Measurements from ENCODE around the gene MTCP1.
A peak's percentile ranks its signal among the peaks of the same experiment; 100 is the strongest.

Gene MTCP1, protein sequence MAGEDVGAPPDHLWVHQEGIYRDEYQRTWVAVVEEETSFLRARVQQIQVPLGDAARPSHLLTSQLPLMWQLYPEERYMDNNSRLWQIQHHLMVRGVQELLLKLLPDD

DNA sequence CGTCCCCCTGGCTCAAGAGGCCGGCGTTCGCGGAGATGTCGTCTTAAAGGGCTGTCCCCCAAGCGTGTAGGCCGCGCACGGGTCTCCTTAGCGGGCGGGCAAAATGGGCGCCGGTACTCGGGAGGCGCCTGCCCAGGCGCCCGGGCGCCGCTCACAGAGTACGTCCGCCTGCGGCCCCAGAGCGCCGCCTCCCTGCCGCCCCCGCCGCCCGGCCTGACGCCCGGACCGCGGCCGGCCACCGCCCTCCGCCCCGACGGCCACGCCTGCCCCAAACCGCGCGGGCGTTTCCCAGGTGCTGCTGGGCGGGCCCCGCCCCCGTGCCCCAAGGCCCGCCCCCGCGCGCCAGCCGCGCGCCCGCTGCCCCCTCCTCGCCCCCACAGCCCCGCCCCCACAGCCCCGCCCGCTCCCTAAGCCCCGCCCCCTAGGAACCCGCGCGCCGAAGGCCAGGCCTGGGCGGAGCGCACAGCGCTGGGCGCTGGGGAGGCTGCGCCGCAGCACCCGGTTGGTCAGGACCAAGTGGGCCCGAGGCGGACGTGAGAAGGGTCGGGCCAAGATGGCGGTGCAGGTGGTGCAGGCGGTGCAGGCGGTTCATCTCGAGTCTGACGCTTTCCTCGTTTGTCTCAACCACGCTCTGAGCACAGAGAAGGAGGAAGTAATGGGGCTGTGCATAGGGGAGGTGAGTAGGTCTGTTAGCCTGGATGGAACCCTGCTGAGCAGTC is at the start of gene MTCP1, which contains the start of the genes BRCC3 and CMC4:
TSS of gene MTCP1 (minus strand) at position 162 of the 719 bp plus-strand sequence. CDS start 5,126 bp downstream, outside the sequence.
TSS of gene BRCC3 (plus strand) at position 534 of the 719 bp plus-strand sequence. CDS start at position 554, 20 bp downstream.
TSS of gene CMC4 (minus strand) at position 162 of the 719 bp plus-strand sequence. CDS start 7,113 bp downstream, outside the sequence.
- DNase-seq = peak; percentile 96

DNA sequence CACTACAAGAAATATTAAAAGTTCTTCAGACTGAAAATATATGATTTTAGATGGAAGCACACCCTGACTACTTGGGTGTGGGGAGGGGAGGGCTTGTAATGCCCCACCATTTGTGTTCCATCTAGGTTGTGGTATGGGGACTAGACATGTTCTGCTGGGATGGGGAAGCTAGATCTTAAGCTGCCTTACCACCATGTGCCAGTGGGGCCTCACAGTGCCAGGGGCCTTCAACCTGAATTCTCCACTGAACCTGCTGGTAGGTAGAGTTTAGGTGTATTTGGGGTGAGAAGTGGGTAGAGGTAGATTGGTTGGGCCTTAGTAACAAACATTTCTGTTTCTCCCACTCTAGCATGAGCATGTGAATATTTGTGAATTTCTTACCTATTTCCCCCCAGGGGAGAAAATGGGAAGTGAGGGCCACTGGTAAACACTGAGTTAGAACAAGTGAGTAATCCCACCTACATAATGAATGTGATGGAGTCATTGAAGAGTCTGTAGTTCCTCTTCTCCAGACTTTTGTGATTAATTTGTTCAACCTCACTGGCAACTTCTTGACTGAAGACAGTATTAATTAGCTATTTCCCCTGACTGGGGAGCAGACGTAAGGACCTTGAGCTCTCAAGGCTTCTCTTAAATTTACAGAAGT is 44.4 kb upstream of the MTCP1 start:
- DNase-seq = no peak

DNA sequence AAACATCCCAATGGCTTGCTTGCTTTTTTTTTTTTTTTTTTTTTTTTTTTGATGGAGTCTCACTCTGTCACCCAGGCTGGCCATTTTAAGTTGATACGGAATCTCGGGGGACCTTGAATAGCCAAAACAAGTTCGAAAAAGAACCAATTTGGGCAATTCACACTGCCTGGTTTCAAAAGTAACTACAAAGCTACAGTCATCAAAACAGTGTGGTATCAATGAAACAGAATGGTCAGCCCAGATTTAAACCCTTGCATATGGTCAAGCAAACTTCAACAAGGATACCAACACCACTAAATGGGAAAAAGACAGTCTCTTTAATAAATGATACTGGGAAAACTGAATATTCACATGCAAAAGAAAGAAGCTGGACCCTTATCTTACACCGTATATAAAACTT is 42.2 kb upstream of the MTCP1 start:
- no peak for DNase-seq

DNA sequence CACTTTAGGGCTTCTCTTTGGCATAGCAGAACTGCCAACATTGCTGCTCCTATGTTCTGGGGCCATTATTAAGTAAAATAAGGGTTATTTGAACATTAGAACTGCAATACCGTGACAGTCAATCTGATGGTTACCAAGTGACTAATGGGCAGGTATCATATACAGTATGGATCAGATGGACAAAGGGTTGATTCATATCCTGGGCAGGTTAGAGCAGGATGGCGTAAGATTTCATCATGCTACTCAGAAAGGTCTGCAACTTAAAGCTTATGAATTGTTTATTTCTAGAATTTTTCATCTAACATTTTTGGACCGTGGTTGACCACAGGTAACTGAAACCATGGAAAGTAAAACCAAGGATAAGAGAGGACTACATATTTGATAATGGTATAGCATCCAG is 41.2 kb upstream of the MTCP1 start:
- DNase-seq = no peak

DNA sequence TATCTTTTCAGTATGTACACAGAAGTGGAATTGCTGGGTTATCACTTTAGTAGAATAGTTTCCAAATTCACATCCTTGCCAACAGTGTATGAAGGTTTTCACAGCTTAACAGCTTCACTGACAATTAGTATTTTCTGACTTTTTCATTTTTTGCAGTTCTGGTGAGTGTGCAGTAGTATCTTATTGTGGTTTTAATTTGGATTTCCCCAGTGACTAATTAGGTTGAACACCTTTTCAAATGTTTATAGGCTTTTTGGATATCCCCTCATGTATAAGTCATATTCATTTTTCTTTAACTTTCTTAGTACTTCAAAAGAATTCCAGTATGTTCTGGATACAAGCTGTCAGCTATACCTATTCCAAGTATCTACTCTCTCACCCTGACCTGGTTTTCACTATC is 37.5 kb upstream of the MTCP1 start:
- no peak for DNase-seq

DNA sequence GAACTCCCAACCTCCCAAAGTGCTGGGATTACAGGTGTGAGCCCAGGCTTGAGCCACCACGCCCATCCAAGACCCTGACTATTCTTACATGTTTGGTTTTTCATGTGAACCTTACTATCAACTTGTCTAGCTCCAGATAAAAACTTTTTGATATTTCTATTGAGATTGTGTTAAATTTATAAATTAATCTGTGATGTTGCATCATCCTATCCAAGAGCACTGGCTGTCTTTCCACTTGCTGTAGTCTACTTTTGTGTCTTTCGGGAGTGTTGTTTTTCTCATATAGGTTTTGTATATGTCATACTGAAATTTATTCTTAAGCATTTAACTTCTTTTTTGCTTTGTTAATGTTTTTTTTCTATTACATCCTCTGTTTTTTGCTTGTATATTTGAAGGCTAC is 35.0 kb upstream of the MTCP1 start:
- no peak for DNase-seq

DNA sequence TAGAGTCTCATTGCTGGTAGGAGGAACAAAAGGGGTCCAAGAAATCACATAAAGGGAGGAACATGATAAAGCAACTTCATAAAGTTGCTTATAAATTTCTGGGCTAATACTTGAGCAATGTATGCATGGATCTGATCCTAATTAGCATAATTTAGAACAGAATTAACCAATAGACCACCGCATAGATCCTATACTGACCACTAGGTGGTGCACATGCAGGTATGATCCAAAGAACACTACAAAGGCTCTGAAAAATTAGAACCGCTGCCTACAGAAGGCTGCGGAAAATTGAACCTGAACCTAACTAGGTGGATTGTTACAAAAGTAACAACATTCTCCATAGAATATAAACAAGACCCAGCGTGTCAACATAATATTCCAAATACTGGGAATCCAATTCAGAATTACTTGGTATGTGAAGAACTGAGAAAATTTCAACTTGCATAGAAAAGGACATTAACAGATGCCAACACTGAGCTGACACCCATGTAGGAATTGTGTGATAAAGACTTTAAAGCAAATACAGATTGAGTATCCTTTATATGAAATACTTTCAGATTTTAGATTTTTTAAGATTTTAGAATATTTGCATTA is 23.6 kb upstream of the MTCP1 start:
- peak; percentile 56 for DNase-seq

DNA sequence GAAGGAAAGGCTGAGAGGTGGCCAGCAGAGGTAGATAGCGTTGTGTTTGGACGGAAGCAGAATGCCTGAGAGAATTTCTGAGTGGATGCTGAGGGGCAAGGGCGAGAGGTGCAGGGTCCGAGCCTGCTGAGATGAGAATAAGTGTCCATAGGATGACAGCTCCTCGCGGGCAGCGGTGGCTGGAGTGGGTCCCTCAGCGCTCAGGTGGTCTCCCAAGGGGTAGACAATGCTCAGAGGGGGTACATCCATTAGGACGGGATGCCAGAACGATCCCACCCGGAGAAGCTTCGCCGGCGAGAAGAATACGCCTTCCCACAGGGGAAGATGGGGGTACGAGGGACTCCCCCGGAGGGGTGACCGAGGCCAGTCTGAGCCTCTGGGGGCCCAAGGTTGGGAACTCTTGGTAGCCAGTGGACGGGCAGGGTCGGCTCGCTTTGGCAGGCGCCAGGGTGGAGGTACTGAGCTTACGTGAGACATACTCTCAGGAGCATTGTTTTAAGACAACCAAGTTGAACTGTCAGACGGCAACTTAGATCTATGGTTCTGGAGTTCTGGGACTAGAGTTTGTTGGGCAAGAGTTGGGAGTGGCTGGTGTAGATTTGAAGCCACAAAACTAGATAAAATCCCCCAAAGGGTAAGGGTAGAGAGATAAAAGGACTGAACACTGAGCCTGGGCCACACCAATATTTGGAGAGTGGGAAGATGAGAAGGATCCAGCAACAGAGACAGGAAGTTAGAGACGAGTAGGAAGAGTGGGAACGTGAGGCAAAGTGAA is 16.2 kb upstream of the MTCP1 start:
- no peak for DNase-seq

DNA sequence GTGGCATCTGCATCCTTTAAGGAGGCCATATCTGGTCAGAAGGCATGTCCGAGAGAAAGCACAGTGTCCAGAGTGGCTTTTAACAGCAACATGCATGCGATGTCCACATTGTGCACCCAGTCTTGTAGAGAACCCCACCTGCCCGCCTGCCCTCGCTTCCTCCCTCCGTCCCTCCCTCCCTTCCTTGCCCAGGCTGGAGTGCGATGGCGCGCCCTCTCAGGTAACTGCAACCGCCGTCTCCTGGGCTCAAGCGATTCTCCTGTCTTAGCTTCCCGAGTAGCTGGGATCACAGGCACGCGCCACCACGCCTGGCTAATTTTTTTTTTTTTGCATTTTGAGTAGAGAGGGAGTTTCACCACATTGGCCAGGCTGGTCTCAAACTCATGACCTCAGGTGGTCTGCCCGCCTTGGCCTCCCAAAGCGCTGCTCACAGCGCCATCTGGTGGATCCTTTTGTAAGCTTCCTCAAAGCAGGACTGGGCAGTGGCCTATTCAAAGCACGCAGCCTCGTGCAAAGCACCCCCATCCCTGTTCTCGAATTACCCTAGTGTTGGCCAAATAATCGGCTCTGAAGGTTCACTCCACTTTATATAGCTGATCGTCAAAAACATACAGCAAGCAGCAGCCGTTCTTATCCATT is 15.4 kb upstream of the MTCP1 start:
- peak; percentile 6 for DNase-seq

DNA sequence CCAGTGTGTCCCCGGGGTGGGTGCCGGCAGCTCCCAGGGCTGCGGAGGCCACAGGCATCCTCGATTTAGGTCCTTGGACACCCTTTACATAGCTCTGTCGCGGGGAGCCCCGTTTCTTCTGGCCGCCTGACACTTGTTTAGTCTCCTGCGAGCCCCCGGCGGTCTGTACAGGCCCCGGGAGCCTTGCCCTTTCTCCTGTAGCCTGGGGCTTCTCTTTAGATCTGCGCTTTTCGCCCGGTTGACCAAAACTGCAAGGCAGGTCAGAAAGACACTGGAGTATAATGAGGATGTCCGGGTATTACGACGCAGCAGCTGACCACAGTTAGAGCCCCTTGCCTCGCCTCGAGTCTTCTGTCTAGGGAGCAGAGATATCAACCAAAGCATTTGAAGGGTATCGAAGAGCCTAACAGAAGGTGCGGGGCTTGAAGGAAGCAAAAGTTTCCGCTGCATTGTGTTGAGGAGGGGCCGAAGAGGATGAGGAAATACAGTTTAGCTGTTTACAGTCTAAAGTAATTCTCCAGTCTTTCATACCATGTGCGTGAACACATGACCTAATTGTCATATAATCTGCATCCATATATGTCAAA is 851 bp upstream of the MTCP1 start:
- DNase-seq = peak; percentile 44

DNA sequence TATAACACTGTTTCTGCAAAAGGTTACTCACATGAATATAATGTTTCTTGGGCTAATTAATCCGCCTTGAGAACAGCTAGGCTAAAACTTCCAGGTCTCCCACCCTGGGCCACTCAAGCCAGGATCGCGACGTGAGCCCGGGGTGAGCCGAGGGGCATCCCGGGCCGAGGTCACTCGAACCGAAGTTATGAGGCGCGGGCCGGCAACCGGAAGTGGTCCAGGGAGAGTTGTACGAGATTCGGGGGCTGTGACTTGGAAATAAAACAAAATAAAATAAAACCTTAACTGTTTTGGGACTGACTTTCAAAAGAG is 317 bp downstream of the MTCP1 start:
- no peak for DNase-seq

DNA sequence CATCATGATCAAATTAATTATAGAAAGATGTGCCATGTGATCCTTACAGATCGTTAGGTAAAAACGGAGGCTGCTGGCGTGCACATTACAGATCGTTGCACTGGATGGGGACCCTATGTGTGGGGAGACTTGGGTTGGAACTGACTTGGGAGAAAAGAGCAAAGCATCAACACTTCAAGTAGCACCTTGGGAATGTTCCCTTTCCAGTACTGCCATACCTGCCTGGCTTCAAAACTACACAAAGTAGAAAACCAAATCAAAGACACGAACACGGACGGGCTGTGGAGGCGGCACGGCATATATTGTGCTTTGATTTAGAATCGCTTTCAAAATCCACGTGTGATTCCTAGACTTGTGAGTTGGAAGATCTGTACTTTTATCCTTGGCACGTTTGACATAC is 898 bp downstream of the MTCP1 start:
- DNase-seq = peak; percentile 21

DNA sequence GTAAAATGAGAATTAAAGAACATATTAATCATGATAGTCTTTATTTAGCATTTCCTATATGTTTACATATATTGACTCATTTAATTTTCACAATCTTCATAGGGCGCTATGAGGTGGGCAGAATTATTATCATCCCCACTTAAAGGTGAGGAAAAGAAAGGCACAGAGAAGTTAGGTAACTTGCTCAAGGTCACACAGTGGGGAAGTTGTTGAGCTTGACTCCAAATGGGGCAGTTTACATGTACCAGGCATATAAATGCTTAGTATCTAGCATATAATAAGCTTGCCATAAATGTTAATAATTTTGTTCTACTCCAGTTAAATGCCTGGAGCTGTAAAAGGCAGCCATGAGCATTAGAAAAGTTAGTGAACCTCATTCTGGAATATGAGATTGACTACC is 1.5 kb downstream of the MTCP1 start:
- DNase-seq = no peak

DNA sequence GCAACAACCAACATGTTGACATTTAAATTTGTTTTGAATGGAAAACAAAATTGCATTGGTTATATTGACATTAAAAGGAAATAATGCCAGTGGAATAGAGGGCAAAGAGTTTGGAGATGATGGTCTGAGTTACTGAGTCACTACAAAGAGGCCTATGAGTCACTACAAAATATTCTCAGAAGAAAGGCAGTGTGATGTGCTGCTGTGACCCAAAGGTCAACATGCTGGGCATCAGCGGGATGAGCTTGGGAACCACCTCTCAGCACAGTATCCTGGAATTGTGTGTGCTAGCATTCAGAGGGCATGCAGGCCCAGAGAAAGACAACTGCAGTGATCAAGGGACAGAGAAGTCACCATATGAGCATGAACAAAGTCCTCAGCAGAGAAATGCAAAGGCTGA is 2.8 kb downstream of the MTCP1 start:
- no peak for DNase-seq

DNA sequence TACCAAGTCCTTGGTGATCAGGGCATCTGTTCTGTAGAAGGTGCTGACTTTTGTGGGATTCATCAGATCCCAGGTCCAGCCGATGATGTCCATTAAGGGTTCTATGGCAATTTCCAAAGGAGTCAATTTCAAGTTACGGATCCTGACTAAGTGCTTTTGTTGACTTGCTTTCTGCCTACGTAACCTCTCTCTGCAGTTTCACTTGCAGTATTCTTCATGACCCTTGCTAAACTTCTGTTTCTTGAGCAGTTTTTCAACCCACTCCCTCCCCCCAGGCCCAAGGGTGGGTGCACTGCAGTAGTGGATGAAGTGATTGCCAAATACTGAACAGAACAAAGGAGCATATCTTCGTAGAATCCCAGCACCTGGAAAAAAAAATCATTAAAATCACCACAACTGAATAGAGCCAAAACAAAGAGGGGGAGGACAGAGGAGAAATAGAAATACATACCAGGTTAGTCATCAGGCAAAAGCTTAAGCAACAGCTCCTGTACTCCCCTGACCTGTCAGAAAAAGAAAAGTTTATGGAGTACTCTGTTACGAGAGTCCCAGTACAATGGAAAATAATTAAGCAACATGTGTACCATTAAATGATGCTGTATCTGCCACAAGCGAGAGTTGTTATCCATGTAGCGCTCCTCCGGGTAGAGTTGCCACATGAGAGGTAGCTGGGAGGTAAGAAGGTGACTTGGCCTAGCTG is 5.8 kb downstream of the MTCP1 start:
- DNase-seq = no peak

DNA sequence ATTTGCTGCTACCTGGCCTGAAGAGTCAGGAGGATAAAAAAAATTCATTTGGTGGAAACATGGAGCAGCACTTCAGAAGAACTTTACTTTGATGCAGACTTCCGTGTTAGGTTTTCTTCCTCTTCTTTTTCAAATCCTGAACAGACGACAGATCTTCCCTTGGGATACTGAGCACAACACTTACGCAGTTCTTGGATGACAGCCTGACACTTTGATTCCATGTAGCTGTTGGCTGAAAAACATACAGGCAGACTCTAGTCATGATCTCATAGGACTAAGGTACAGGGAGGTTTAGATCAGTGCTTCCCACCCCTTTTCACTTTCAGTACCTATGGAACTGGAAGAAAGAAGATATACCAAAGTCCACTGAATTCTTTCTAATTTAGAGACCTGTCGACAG is 9.2 kb downstream of the MTCP1 start:
- no peak for DNase-seq

DNA sequence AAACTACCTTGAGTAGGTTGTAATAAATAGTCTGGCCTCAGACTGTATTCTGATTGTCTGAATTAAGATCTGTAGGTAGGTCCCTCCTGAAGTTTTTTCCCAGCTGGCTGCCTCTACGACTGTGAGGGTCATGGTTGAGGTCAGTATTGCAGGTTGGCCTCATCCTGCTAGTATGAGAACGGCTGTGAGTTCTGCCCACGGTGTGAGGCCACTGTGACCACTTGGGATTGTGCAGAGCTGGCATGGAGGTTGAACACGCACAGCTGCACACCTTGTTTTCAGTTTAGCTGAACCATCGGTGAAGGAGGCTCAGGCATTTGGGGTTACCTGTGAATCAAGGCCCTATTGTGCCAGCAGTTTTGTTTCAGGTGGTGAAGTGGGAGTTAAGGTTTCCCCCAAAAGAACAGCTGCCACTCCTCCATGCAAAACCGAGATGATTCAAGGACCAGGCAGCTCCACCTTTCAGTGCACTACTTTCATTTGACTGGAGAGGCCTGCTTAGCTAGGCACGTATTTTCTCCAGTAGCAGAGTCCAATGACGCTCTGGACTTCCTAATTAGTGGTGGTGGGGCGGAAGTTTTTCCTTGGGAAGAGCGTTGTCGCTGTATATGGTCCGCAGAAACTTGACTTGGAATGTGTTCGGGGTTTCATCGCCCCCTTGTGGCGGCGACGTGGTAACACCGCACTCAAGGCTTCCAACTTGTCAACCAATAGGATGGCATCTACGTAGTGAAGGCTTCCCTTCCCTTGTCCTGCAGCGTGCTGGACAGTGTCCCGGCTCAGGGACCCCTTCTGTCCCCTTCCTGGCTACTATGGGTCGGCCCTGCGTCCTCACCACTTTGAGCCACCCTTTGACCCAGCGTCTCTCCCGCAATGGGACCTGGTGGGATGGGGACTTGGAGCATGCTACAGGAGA is 13.8 kb downstream of the MTCP1 start:
- DNase-seq = peak; percentile 79

DNA sequence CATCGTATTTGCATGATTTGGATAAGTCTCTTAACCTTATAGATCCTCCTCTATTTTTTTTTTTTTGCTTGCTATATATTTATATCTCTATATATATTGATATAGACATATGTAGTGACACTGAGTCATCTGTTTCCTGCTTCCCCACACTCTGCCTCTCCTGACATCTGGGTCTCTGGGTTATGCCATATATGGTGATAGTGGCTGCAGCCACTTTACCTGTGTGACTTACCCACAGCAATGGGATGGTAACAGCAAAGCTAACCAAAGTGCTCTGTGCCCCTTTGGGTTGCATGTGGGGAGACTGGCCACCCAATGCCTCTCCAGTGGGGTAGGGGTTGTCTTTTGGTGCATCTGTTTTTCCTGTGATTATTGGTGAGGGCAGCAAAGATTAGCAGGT is 14.5 kb downstream of the MTCP1 start:
- DNase-seq = no peak

DNA sequence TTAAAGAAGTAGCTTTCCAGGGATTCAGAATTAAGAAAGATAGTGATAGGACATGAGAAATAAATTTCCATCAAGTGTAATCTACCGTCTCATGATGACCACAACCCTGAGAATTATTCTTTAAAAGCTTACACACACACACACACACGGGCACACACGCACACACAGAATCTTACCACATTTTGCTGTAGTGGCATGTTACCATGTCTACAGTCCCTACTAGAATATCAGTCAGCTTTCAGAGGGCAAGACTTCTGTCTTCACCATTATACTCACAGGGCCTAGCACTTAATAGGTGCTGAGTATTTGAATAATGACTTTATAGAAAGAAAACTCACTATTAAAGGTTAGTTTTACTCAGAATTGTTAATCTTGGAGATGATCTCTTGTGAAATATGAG is 15.4 kb downstream of the MTCP1 start:
- no peak for DNase-seq

DNA sequence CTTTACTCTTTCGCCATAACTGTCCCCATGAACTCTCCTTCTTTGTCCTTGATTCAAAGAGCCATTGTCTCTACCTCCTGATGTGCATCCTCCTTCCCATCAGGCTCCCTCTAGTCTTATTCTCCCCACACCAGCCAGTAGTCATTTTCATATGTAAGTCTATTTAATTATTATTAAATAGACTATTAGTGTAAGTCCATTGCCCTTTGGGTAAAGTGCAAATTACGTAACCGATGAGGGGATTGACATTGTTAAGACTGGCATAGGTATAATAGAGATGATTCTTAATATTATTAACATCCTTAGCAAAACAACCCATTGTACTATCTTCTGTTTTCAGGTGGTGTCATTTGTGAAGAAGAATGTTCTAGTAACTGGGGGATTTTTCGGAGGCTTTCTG is 16.7 kb downstream of the MTCP1 start:
- no peak for DNase-seq

DNA sequence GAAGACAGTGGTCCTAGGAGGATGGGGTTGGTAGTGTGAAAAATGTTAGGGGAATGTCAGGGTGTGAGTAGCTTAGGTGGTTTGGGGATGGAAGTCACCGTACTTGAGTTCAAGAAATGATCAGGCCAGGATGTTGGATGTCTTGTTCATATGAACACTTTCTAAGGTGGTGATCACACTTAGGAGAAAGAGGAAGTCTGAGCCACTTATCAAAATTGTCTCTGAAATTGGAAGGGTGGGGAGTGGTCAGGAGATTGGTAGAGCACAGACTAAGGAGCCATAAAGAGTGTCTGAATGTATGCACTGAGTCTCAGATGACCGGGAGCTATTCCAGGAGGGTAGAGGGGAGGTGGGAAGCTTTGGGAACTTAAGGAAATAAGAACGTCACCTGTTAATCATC is 17.3 kb downstream of the MTCP1 start:
- DNase-seq = no peak
